ENCODE results near the gene ZNF451.

ZNF451 gene

DNA sequence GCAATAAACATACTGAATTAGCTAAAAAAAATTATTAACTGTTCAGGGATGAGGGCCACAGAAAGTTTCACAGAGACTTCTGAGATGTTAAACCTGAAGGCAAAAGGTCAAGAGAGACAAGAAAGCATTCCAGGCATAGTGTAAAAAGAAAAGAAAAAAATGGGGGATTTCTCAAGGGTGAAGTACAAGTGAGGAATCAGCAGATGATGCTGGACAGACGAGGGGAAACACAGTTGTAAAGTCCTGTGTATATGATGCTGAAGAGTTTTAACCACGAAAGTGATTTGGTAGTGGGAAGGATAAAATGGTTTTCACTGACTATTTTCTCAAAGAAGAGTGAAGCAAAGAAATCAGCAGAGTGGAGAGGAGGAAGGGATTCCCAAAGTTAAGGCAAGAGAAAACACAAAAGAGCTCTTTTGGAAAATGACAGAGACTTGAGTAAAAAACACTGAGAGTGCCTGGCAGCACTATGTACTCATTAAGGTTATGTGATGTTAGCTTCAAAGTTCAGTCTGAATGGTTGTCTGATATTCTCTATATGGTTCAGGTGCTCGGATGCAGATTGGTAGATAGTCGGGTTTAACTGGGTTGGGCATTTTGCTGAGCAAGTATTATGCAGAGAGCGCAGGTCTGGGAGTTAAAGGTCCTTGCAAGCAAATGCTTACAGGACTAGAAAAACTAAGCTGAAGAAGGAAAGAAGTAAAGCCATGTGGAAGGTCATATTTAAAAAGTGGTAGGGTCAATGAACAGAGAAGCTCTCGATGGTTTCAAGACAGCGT, 115.8 kb downstream of the ZNF451 start:
- DNase-seq (ENCODE audit: low read depth, low spot score) = no peak

DNA sequence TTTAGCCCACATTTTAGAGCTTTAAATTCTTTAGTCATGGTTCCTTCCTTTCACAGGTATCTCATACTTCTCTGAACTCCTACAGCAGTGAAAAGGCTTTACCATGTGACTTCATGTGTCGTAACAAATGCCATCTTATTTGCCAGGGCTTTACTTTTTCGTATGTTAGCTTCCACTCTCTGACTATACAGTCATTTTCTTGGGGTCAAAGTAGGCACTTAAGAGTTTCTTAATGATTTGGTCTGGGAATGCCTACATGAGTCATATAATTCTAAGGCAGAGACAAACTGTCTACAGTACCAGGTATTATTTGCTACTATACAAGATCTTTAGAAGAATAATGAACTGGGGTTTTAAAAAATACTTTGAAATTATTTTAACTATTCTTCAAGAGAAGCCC, 117.2 kb downstream of the ZNF451 start:
- no peak for DNase-seq (ENCODE audit: low read depth, low spot score)

DNA sequence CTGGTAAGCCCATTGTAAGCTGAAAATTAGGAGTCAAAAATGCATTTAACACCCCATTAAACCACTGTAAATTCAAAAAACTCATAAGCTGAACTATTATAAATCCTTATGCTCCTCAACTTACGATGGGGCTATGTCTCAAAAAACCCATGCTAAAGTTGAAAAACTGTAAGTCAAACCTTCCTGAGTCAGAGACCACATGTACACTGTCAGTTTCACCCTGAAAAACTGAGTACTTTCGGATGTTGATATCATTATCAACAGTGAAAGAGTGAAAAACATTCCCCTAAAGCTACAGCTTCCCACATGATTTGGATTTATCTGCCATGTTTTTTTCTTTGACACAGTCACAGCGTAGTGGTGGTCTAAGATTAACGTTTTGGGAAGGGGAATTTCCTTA, 117.9 kb downstream of the ZNF451 start:
- DNase-seq (ENCODE audit: low read depth, low spot score) = no peak

DNA sequence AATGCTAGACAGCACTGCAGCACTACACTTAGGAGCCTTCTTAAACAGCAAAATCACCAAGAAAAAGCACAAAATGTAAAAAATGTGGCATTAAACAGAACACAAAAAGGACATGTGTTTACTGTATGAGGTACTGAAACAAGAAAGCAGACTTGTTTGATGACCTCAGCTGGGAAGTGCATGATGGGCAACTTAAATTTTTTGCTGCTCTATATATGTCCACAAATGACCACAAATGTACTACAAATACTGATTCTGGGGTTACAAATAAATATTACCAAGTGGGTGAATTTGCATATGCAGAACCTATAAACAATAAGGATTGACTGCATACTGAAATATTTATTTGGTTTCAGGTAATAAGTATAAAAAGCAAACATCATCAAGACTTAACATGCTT, 119.0 kb downstream of the ZNF451 start:
- DNase-seq (ENCODE audit: low read depth, low spot score) = no peak

DNA sequence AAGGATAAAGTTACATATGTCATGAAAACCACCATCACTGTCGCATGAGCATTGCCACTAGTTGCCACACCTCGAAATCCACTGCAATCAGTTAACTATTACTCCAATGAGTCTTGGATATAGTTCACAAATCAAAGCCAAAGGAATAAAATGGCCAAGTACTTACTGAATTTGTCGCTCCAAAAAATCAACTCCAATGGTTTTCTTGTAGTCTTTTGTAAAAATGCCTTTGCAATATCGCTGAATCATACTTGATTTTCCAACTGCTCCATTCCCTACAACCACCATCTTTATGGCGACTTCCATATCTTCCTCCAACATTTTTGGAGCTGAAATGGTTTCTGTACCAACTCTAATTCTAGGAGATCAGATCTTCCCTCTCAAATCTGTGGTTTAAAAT, 120.1 kb downstream of the ZNF451 start:
- DNase-seq (ENCODE audit: low read depth, low spot score) = no peak

DNA sequence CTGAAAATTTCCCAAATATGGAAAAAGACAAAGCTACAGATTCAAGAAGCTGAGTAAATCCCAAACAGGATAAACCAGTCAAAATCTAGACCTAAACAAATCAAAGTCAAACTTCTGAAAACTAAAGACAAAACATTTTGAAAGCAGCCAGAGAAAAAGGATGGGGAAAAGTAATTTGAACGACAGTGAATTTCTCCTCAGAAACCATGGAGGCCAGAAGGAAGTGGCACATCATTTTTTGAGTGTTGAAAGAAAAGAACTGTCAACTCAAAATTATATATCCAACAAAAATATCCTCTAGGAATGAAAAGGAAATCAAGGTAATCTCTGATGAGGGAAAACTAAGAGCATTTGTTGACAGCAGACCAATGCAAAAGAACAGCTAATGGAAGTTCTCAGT, 125.3 kb downstream of the ZNF451 start:
- no peak for DNase-seq (ENCODE audit: low read depth, low spot score)

DNA sequence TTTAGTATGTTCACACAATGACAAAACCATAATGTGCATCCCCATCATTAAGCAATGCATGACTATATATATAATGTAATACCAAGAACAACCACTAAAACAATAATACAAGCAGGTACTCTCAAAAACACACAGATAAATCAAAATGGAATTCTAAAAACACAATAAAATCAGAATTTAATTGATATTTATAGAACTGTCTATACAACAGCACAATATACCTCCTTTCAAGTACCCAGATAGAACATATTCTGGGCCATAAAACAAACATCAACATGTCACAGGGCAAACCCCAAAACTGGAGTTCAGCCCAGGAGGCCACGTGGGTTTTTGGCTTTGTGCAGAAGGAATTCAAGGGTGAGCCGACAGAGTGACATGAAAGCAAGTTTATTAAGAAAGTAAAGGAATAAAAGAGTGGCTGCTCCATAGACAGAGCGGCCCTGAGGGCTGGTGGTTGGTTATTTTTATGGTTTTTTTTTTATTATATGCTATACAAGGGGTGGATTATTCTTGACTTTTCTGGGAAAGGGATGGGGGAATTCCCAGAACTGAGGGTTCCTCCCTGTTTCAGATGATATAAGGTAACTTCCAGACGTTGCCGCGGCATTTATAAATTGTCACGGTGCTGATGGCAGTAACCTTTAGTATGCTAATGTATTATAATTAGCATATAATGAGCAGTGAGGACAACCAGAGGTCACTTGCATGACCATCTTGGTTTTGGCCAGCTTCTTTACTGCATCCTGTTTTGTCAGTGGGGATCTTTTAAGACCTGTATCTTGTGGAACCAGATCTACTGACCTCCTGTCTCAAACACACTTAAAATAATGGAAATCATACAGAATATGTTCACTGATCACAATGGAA, 126.5 kb downstream of the ZNF451 start:
- no peak for DNase-seq (ENCODE audit: low read depth, low spot score)

DNA sequence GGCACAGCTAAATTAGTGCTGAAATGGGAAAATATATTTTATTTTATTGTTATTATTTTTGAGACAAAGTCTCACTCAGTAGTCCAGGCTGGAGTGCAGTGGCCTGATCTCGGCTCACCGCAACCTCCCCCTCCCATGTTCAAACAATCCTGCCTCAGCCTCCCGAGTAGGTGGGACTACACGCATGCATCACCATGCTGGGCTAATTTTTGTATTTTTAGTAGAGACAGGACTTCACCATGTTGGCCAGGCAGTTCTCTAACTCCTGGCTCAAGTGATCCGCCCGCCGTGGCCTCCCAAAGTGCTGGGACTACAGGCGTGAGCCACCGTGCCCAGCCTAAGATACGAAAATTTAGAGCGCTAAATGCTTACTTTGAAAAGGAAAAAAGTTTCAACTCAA, 127.3 kb downstream of the ZNF451 start:
- no peak for DNase-seq (ENCODE audit: low read depth, low spot score)

All from iPS DF 19.7 (cell line).